Keratinocyte (primary cell): ENCODE data around the gene STMN3. TPM values are rescaled to one million over a fixed set of nuclear protein-coding genes. Genes with fewer than 3 reads are reported as not detected.
"Not testable (repeated sequence)": the region's sequence is repeated elsewhere in the genome, so short reads cannot be mapped to it uniquely, and the experiment has no call there.

ENCODE experiments used
- DNase-seq: peaks from one replicate; pipeline ENCODE4 v3.0.0-alpha.2; 2011; ENCODE audit warnings: low read depth, missing footprints, low spot score
- FAIRE-seq: peaks from 2 replicates; lab custom pipeline; 2011; peaks lifted over from hg19 to GRCh38; lab: Jason Lieb, UNC
- H2AFZ ChIP-seq: 2 replicates; pipeline ENCODE4 v1.6.0; 2012; ENCODE audit warnings: low read length, control low read depth, inconsistent platforms; ENCODE audit not compliant: control insufficient read depth
- H3K27ac ChIP-seq: 2 replicates; pipeline ENCODE4 v1.5.1; 2011; ENCODE audit warnings: low read length; ENCODE audit not compliant: control insufficient read depth, insufficient read depth
- H3K27me3 ChIP-seq: 3 replicates; pipeline ENCODE4 v1.6.0; 2011; ENCODE audit warnings: low read length; ENCODE audit not compliant: control insufficient read depth, insufficient read depth; ENCODE audit errors: extremely low read depth
- H3K36me3 ChIP-seq, 2 experiments: 2 replicates in 1 of 2; 3 replicates in 1 of 2; pipeline ENCODE4 v1.5.1; 2011; ENCODE audit warnings: low read length in 2 of 2, mild to moderate bottlenecking in 1 of 2; ENCODE audit not compliant: control insufficient read depth in 2 of 2, insufficient read depth in 2 of 2; ENCODE audit errors: extremely low read depth in 1 of 2
- H3K4me1 ChIP-seq: 3 replicates; pipeline ENCODE4 v1.5.1; 2011; ENCODE audit warnings: low read length; ENCODE audit not compliant: control insufficient read depth, insufficient read depth; ENCODE audit errors: extremely low read depth
- H3K4me2 ChIP-seq: 3 replicates; pipeline ENCODE4 v1.6.0; 2011; ENCODE audit warnings: low read depth, low read length; ENCODE audit not compliant: control insufficient read depth, insufficient read depth; ENCODE audit errors: extremely low read depth
- H3K4me3 ChIP-seq, 3 experiments: fragments of 200-600 bp in 1 of 3; sonication (generic) in 1 of 3; 2 replicates in 2 of 3; 3 replicates in 1 of 3; pipeline ENCODE4 v1.5.1; 2011 to 2016; ENCODE audit warnings: low read length in 3 of 3, mild to moderate bottlenecking in 3 of 3, control low read depth in 2 of 3, inconsistent platforms in 1 of 3, low read depth in 1 of 3, mixed read lengths in 1 of 3, mixed run types in 1 of 3, moderate library complexity in 1 of 3; ENCODE audit not compliant: control insufficient read depth in 2 of 3, insufficient read depth in 2 of 3; ENCODE audit errors: extremely low read depth in 1 of 3
- H3K79me2 ChIP-seq: 2 replicates; pipeline ENCODE4 v1.6.0; 2012; ENCODE audit warnings: low read length; ENCODE audit not compliant: control insufficient read depth, insufficient read depth
- H3K9ac ChIP-seq: 3 replicates; pipeline ENCODE4 v1.6.0; 2011; ENCODE audit warnings: low read length; ENCODE audit not compliant: control insufficient read depth, insufficient read depth; ENCODE audit errors: extremely low read depth
- H3K9me1 ChIP-seq: 3 replicates; pipeline ENCODE4 v1.6.0; 2011; ENCODE audit warnings: low read length; ENCODE audit not compliant: control insufficient read depth, insufficient read depth; ENCODE audit errors: extremely low read depth
- H3K9me3 ChIP-seq: 2 replicates; pipeline ENCODE4 v1.5.1; 2012; ENCODE audit warnings: low read depth, low read length; ENCODE audit not compliant: control insufficient read depth
- H4K20me1 ChIP-seq: 3 replicates; pipeline ENCODE4 v1.6.0; 2011; ENCODE audit warnings: low read length; ENCODE audit not compliant: control insufficient read depth, insufficient read depth; ENCODE audit errors: extremely low read depth
- CTCF ChIP-seq, 3 experiments: IDR thresholded peaks in 1 of 3; conservative IDR thresholded peaks in 1 of 3; optimal IDR thresholded peaks in 1 of 3; 2 replicates in 2 of 3; 3 replicates in 1 of 3; pipeline versions ENCODE3 to v1.5.1; 2011; ENCODE audit warnings: low read length in 3 of 3, mild to moderate bottlenecking in 3 of 3, moderate library complexity in 2 of 3, control low read depth in 1 of 3, inconsistent platforms in 1 of 3; ENCODE audit not compliant: insufficient read depth in 2 of 3; ENCODE audit errors: extremely low read depth in 1 of 3
- EZH2 ChIP-seq: IDR thresholded peaks from one replicate; pipeline ENCODE4 v1.6.1; 2012; ENCODE audit warnings: inconsistent platforms, mild to moderate bottlenecking, low read length, moderate library complexity
- dilution Hi-C: fragments of 300-500 bp; cut with MboI; formaldehyde crosslinking; loops from one replicate; pipeline ENCODE4 v1.7.0; 2020; ENCODE audit warnings: low sequenced_read_pairs; ENCODE audit not compliant: extremely low pct_ligation_motif_present
- polyA plus RNA-seq, 5 experiments: library from polyadenylated mRNA; depleted of rRNA in 3 of 5; stranded (reverse) in 3 of 5; stranded (forward) in 1 of 5; unstranded in 1 of 5; fragments of >200 nt; gene quantifications; 1 replicate in 1 of 5; 2 replicates in 3 of 5; 3 replicates in 1 of 5; pipeline versions ENCODE4 v1.2.1 to v1.2.3, GENCODE V29; 2011 to 2012; ENCODE audit warnings: missing spikeins in 2 of 5, low read depth in 1 of 5, low replicate concordance in 1 of 5

Gene STMN3
- polyA plus RNA-seq, 1 donor (not counting 4 experiments of a cell fraction or from before 2014, with no cell fraction given) = 12.0 TPM

- no peak for DNase-seq
- Histone ChIP-seq H3K9me3 (no peaks in the 10 kb centered on the region), H3K9me1 (no peaks in the 10 kb centered on the region), H4K20me1 (no peaks in the 10 kb centered on the region), H3K27ac (no peak overlapping the region), H3K4me1 (peaks cover 14% of the 10 kb centered on the region), H3K79me2 (peaks cover 28% of the 10 kb centered on the region), H2AFZ (no peak overlapping the region), H3K4me3 (no peak overlapping the region), H3K9ac (no peak overlapping the region), H3K36me3 (peaks cover 15 to 23% of the 10 kb centered on the region in 2 experiments), H3K27me3 (no peaks in the 10 kb centered on the region), H3K4me2 (no peak overlapping the region)
- dilution Hi-C loops = no loop called here
- TF ChIP-seq CTCF (optimal IDR thresholded peaks at IDR 0.05 in 1 of 3, IDR thresholded peaks at IDR 0.05 in 1 of 3, conservative IDR thresholded peaks at IDR 0.05 in 1 of 3; ENCODE audit: extremely low read depth in 1 of 3, insufficient read depth in 2 of 3, low read length in 3 of 3) (no peak), EZH2 (no peak)
- FAIRE-seq = no peak
Measured at GRCh38 chr20:63660622-63661021, 7.4 kb upstream of the STMN3 start.

GRCh38 chr20:63660174-63660573 lies 7.0 kb upstream of the STMN3 start:
- H3K4me2 ChIP-seq, H3K4me3 ChIP-seq, H3K9me1 ChIP-seq, FAIRE-seq, H3K9ac ChIP-seq, DNase-seq, H4K20me1 ChIP-seq, dilution Hi-C loops, H3K27ac ChIP-seq, H2AFZ ChIP-seq, H3K9me3 ChIP-seq, H3K27me3 ChIP-seq: not testable (repeated sequence)
- Histone ChIP-seq H3K4me1 (peaks cover 14% of the 10 kb centered on the region), H3K36me3 (peaks cover 15 to 20% of the 10 kb centered on the region in 2 experiments), H3K79me2 (peaks cover 28% of the 10 kb centered on the region)

- FAIRE-seq = no peak
- no peak overlapping the region for H3K27ac ChIP-seq
- dilution Hi-C loops = no loop called here
Measured at GRCh38 chr20:63659370-63659769, 6.1 kb upstream of the STMN3 start.

More at GRCh38 chr20:63659370-63659769, 6.1 kb upstream of the STMN3 start:
- H3K9me3 ChIP-seq = no peaks in the 10 kb centered on the region
- H3K27me3 ChIP-seq = no peaks in the 10 kb centered on the region
- no peaks in the 10 kb centered on the region for H3K9me1 ChIP-seq
- peak overlapping the region; percentile 81 to 97 (median 94) for H3K4me3 ChIP-seq
- H3K36me3 ChIP-seq = peaks cover 14 to 17% of the 10 kb centered on the region in 2 experiments
- no peak overlapping the region for H2AFZ ChIP-seq
- H3K9ac ChIP-seq = peak overlapping the region; percentile 83
- peaks cover 14% of the 10 kb centered on the region for H3K4me1 ChIP-seq
- H4K20me1 ChIP-seq = no peaks in the 10 kb centered on the region
- peaks cover 25% of the 10 kb centered on the region for H3K79me2 ChIP-seq
- TF ChIP-seq EZH2 (no peak), CTCF (optimal IDR thresholded peaks at IDR 0.05 in 1 of 3, IDR thresholded peaks at IDR 0.05 in 1 of 3, conservative IDR thresholded peaks at IDR 0.05 in 1 of 3; ENCODE audit: extremely low read depth in 1 of 3, insufficient read depth in 2 of 3, low read length in 3 of 3) (no peak)
- peak overlapping the region; percentile 80 for H3K4me2 ChIP-seq
- no peak for DNase-seq
